Fibroblast of mammary gland (primary cell): ENCODE measurements around the gene TMX1.

ENCODE experiments used
- DNase-seq: peaks from one replicate; pipeline ENCODE4 v3.0.0-alpha.2; 2010; ENCODE audit warnings: low read depth
- H3K4me3 ChIP-seq: 2 replicates; pipeline ENCODE4 v1.5.1; 2011; ENCODE audit warnings: low read depth, mild to moderate bottlenecking, low read length, moderate library complexity; ENCODE audit not compliant: control insufficient read depth
- TF ChIP-seq, protein P1 (sequence below): conservative IDR thresholded peaks from 2 replicates; pipeline ENCODE4 v1.5.1; 2011; ENCODE audit warnings: low read depth, low read length, inconsistent platforms; ENCODE audit not compliant: control insufficient read depth, insufficient read depth

The TMX1 gene

GRCh38 chr14:51207621-51208020 lies 32.4 kb upstream of the TMX1 start:
- no peak for DNase-seq
- TF ChIP-seq, protein P1, sequence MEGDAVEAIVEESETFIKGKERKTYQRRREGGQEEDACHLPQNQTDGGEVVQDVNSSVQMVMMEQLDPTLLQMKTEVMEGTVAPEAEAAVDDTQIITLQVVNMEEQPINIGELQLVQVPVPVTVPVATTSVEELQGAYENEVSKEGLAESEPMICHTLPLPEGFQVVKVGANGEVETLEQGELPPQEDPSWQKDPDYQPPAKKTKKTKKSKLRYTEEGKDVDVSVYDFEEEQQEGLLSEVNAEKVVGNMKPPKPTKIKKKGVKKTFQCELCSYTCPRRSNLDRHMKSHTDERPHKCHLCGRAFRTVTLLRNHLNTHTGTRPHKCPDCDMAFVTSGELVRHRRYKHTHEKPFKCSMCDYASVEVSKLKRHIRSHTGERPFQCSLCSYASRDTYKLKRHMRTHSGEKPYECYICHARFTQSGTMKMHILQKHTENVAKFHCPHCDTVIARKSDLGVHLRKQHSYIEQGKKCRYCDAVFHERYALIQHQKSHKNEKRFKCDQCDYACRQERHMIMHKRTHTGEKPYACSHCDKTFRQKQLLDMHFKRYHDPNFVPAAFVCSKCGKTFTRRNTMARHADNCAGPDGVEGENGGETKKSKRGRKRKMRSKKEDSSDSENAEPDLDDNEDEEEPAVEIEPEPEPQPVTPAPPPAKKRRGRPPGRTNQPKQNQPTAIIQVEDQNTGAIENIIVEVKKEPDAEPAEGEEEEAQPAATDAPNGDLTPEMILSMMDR: no peak
- H3K4me3 ChIP-seq: no peak overlapping the region

DNA sequence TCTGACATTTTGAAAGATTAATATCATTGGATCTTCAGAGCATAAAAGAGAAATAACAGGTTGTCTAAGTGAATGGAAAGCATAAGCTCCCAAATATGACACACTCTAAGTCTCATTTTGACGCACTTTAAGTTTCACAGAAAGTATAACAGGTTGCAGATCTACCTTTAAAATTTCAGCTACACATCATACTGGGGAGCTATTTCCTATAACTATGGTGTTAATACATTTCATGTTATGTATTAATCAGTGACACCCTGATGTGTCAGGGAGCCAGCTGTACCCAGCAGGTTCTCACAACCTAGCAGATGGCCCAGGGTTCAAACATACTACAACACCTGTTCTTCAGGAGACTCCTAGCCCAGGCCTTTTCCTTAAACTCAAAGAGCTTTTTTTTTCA lies 31.1 kb upstream of the TMX1 start:
- no peak overlapping the region for H3K4me3 ChIP-seq
- DNase-seq: no peak
- TF ChIP-seq, protein P1: no peak

DNA sequence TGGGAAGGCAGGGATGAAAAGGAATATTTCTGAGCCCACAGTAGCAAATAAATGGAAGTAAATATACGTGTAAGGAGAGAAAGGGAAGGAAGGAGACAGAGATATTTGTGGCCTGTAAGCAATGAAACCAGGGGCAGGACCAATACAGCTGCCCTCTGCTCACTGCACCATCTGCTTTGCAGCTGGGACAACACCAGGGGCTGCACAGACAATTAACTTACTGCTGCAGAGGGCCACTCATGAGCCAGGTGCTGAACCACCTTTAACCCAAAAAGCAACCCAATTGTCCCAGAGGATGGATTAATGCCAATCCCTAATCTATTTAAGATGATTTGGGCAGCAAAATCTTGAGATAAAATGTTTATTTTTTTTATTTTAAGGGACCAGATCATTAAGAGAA lies 30.6 kb upstream of the TMX1 start:
- no peak for DNase-seq
- TF ChIP-seq, protein P1: no peak
- no peak overlapping the region for H3K4me3 ChIP-seq

GRCh38 chr14:51210594-51210993 lies 29.5 kb upstream of the TMX1 start:
- H3K4me3 ChIP-seq: no peak overlapping the region
- TF ChIP-seq, protein P1: no peak
- no peak for DNase-seq

GRCh38 chr14:51211149-51211548 lies 28.9 kb upstream of the TMX1 start:
- TF ChIP-seq, protein P1: no peak
- DNase-seq: peak; percentile 74
- no peak overlapping the region for H3K4me3 ChIP-seq

DNA sequence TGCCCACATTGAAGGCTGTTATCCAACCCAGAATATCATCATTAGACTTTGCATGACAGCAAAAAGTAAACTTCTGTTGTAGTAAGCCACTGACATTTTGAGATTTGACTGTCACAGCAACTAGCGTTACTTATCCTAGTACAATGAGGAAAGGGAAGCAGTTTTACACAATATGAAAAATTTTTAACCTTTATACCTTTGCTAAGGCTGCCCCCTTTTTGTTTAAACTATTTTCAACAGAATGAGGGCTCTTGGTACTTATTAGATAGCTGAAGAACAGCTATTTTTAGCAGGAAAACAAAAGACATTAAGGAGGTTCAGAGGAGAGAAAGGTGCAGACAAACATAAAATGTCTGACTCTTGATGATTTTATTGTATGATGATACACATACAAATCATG lies 23.4 kb upstream of the TMX1 start:
- no peak for DNase-seq
- no peak overlapping the region for H3K4me3 ChIP-seq
- TF ChIP-seq, protein P1: no peak
